ENCODE data around the gene DAGLB. TPM values are rescaled to one million over a fixed set of nuclear protein-coding genes. Genes with fewer than 3 reads are reported as not detected.

The DAGLB gene
- total and polyA plus RNA-seq, 2 of the 8 experiments (the other 6 are each of a cell fraction or from before 2014, with no cell fraction given) = 27.0 to 39.6 TPM

GRCh38 chr7:6446838-6447580 lies 745 bp downstream of the DAGLB start:
- no peak overlapping the region for H2BK120ac ChIP-seq (replicated peaks; ENCODE audit: low read depth, low read length)
- no peak overlapping the region for H4K91ac ChIP-seq (replicated peaks; ENCODE audit: insufficient read length, low read length)
- CTCF ChIA-PET (ENCODE audit: partially characterized antibody) = interaction anchor here (0.6 kb wide), 1 partner anchor 12 kb away, joined by 3 read pairs; no protein-coding TSS in a partner anchor
- H3K9me3 ChIP-seq (ENCODE audit: insufficient read depth in 2 of 2, low read depth in 1 of 2, low read length in 1 of 2) = no peaks in the 10 kb centered on the region
- no peak overlapping the region for H3K4ac ChIP-seq (replicated peaks; ENCODE audit: insufficient read length, low read depth, low read length)
- peak overlapping the region; percentile 90 for H2BK5ac ChIP-seq (ENCODE audit: low read depth, low read length)
- H2BK20ac ChIP-seq (ENCODE audit: low read length) = no peak overlapping the region
- peak overlapping the region; percentile 88; the same call in 1 of the 2 replicates for H2AK5ac ChIP-seq (ENCODE audit: low read depth, low read length)
- FAIRE-seq = no peak
- H2BK15ac ChIP-seq (ENCODE audit: low read length) = peak overlapping the region; percentile 72; the same call in 1 of the 2 replicates
- H3K4me3 ChIP-seq (ENCODE audit: extremely low read depth in 1 of 4, insufficient read depth in 2 of 4, low read depth in 3 of 4, low read length in 4 of 4) = peak overlapping the region; percentile 88 to 97 (median 92)
- H3K23me2 ChIP-seq (ENCODE audit: low read depth, low read length) = no peaks in the 10 kb centered on the region; the same call in 1 of the 2 replicates
- peak overlapping the region; percentile 73 for H3K56ac ChIP-seq (replicated peaks; ENCODE audit: insufficient read length, low read depth, low read length)
- no peaks in the 10 kb centered on the region; a peak in 1 of 7 replicates for H3K4me1 ChIP-seq (replicated peaks in 1 of 4; ENCODE audit: control insufficient read depth in 3 of 4, insufficient read depth in 4 of 4, low read length in 3 of 4)
- no peaks in the 10 kb centered on the region for H3K27me3 ChIP-seq (replicated peaks in 1 of 4; ENCODE audit: control insufficient read depth in 3 of 4, extremely low read depth in 1 of 4, insufficient read depth in 3 of 4, low read length in 3 of 4)
- DNase-seq (ENCODE audit: low read depth in 1 of 2, low spot score in 2 of 2) = peak in 1 of 2 experiments; percentile 64
- peak overlapping the region; percentile 76 to 86 for H3K4me2 ChIP-seq (ENCODE audit: insufficient read depth in 1 of 2, low read depth in 2 of 2, low read length in 2 of 2)
- peak overlapping the region; percentile 54 to 91 (median 82) for H3K9ac ChIP-seq (replicated peaks in 1 of 4; ENCODE audit: extremely low read depth in 1 of 4, low read depth in 3 of 4, low read length in 3 of 4)
- POLR2A ChIA-PET (ENCODE audit: partially characterized antibody) = interaction anchor here (0.6 to 4.8 kb wide), 9 partner anchors 7 to 287 kb away, joined by 3 to 25 read pairs (median 3); no protein-coding TSS in a partner anchor
- peaks cover under 1 to 8% of the 10 kb centered on the region in 2 experiments for H4K20me1 ChIP-seq (replicated peaks in 1 of 2; ENCODE audit: control insufficient read depth in 1 of 2, insufficient read depth in 2 of 2, low read length in 2 of 2)
- peak overlapping the region; percentile 94; the same call in 1 of the 2 replicates for H4K8ac ChIP-seq (ENCODE audit: extremely low read depth, insufficient read depth, low read length)
- peak overlapping the region; percentile 77 for H4K5ac ChIP-seq (ENCODE audit: insufficient read length, low read depth, low read length)
- peak overlapping the region; percentile 76; the same call in 1 of the 2 replicates for H3K27ac ChIP-seq (ENCODE audit: low read depth, low read length)
- peaks cover 8 to 47% of the 10 kb centered on the region in 2 experiments for H3K79me2 ChIP-seq (ENCODE audit: control insufficient read depth in 1 of 2, insufficient read depth in 2 of 2, low read length in 2 of 2)
- H2AFZ ChIP-seq (ENCODE audit: low read length) = no peak overlapping the region
- H3K18ac ChIP-seq (ENCODE audit: extremely low read depth, low read length) = peak overlapping the region; percentile 93
- peak overlapping the region; percentile 9 for H3K14ac ChIP-seq (ENCODE audit: insufficient read length)
- peaks cover 6 to 40% (median 26%) of the 10 kb centered on the region in 4 experiments for H3K36me3 ChIP-seq (ENCODE audit: control insufficient read depth in 2 of 4, insufficient read depth in 4 of 4, low read length in 3 of 4)
- H2BK12ac ChIP-seq (ENCODE audit: low read depth, low read length) = peak overlapping the region; percentile 75; the same call in 1 of the 2 replicates
- peaks cover 7% of the 10 kb centered on the region; the same call in 1 of the 2 replicates for H3K79me1 ChIP-seq (ENCODE audit: low read depth, low read length)
- 17% methylated on average over 28 of the region's 29 CpGs; no CpG with 5 or more reads in 1 of the 2 experiments for WGBS, 2 experiments (ENCODE audit: extremely low coverage in 1 of 2, insufficient coverage in 1 of 2, insufficient read length in 1 of 2, insufficient replicate concordance in 2 of 2, low coverage in 1 of 2, low lambda C conversion rate in 2 of 2, missing lambda C conversion rate in 1 of 2)
- no peak overlapping the region for H3K23ac ChIP-seq (ENCODE audit: insufficient read length)
- TF ChIP-seq HDAC2 (IDR thresholded peaks at IDR 0.05; ENCODE audit: borderline replicate concordance in 1 of 2, low read depth in 2 of 2, low read length in 2 of 2) (peak; percentile 3 to 6; a peak in 1 of 4 replicates), RAD21 (IDR thresholded peaks at IDR 0.05 in 1 of 2, conservative IDR thresholded peaks at IDR 0.05 in 1 of 2; ENCODE audit: low read depth in 2 of 2, low read length in 2 of 2) (no peak), TCF12 (IDR thresholded peaks at IDR 0.05; ENCODE audit: low read depth, low read length) (no peak), TAF7 (optimal IDR thresholded peaks at IDR 0.05; ENCODE audit: borderline replicate concordance, low read depth, low read length) (no peak)
